HT-29 (cell line): ENCODE results near the gene VPS35L. TPM values are rescaled to one million over a fixed set of nuclear protein-coding genes. Genes with fewer than 3 reads are reported as not detected.
A peak's percentile ranks its signal among the peaks of the same experiment; 100 is the strongest.
"Not testable (repeated sequence)": the region's sequence is repeated elsewhere in the genome, so short reads cannot be mapped to it uniquely, and the experiment has no call there.

Source experiments
- DNase-seq: peaks from one replicate; pipeline ENCODE4 v3.0.0-alpha.2; 2015; ENCODE audit warnings: low spot score
- total RNA-seq: library from RNA; depleted of rRNA; stranded (reverse); fragments of >200 nt; shearing (Covaris generic); gene quantifications from 2 replicates; pipeline ENCODE4 v1.2.3, GENCODE V29; 2014

Gene VPS35L
- total RNA-seq, 1 experiment from 2014 or later, result 1.7 TPM

GRCh38 chr16:19711643-19712042 lies 156.1 kb downstream of the VPS35L start:
- no peak for DNase-seq

- DNase-seq, result no peak
Observed at GRCh38 chr16:19712418-19713058, 157.0 kb downstream of the VPS35L start.

- no peak for DNase-seq
Observed at GRCh38 chr16:19713697-19714096, 158.2 kb downstream of the VPS35L start.

- no peak for DNase-seq
Observed at GRCh38 chr16:19715566-19715965, 160.1 kb downstream of the VPS35L start.

GRCh38 chr16:19716183-19716582 lies 160.7 kb downstream of the VPS35L start:
- peak; percentile 72 for DNase-seq

GRCh38 chr16:19716728-19717127 lies 161.2 kb downstream of the VPS35L start:
- DNase-seq, result not testable (repeated sequence)

- peak; percentile 30 for DNase-seq
Observed at GRCh38 chr16:19717314-19717713, 161.8 kb downstream of the VPS35L start.

GRCh38 chr16:19717741-19718623 lies 162.5 kb downstream of the VPS35L start, which contains the start of the genes IQCK and KNOP1:
TSS of gene IQCK (plus strand) at chr16:19718271. CDS start at chr16:19718307, 36 bp downstream.
TSS of gene KNOP1 (minus strand) at chr16:19718227. CDS start at chr16:19715035, 3,192 bp downstream.
- DNase-seq, result peak; percentile 83

- peak; percentile 33 for DNase-seq
Observed at GRCh38 chr16:19718624-19718965, 163.1 kb downstream of the VPS35L start.

GRCh38 chr16:19722269-19722952 lies 166.9 kb downstream of the VPS35L start:
- DNase-seq, result no peak

GRCh38 chr16:19722981-19723380 lies 167.5 kb downstream of the VPS35L start:
- no peak for DNase-seq

- no peak for DNase-seq
Observed at GRCh38 chr16:19728636-19728965, 173.1 kb downstream of the VPS35L start.

- DNase-seq, result no peak
Observed at GRCh38 chr16:19733551-19733950, 178.0 kb downstream of the VPS35L start.

- no peak for DNase-seq
Observed at GRCh38 chr16:19735074-19735867, 179.8 kb downstream of the VPS35L start.

GRCh38 chr16:19737306-19738038 lies 182.0 kb downstream of the VPS35L start:
- DNase-seq, result no peak

GRCh38 chr16:19741354-19741753 lies 185.9 kb downstream of the VPS35L start:
- no peak for DNase-seq

- DNase-seq, result no peak
Observed at GRCh38 chr16:19743816-19744159, 188.3 kb downstream of the VPS35L start.

- DNase-seq, result no peak
Observed at GRCh38 chr16:19744670-19745069, 189.2 kb downstream of the VPS35L start.

- DNase-seq, result no peak
Observed at GRCh38 chr16:19745286-19746010, 189.9 kb downstream of the VPS35L start.

GRCh38 chr16:19746561-19746960 lies 191.1 kb downstream of the VPS35L start:
- no peak for DNase-seq
